HUES48 (cell line): ENCODE results near the gene APOA5.

Experiments used
- H3K27ac ChIP-seq: one replicate; pipeline ENCODE4 v1.7.0; 2013; ENCODE audit warnings: low read depth, low read length, inconsistent platforms
- H3K27me3 ChIP-seq: 2 replicates; pipeline ENCODE4 v1.6.1; 2013; ENCODE audit warnings: mild to moderate bottlenecking, low read length; ENCODE audit not compliant: control insufficient read depth, insufficient read depth
- H3K36me3 ChIP-seq: 2 replicates; pipeline ENCODE4 v1.6.1; 2013; ENCODE audit warnings: low read length; ENCODE audit not compliant: control insufficient read depth, insufficient read depth
- H3K4me1 ChIP-seq: 2 replicates; pipeline ENCODE4 v1.6.1; 2013; ENCODE audit warnings: mild to moderate bottlenecking, low read length; ENCODE audit not compliant: control insufficient read depth, insufficient read depth
- H3K4me3 ChIP-seq: 2 replicates; pipeline ENCODE4 v1.5.1; 2013; ENCODE audit warnings: mild to moderate bottlenecking, low read depth, low read length
- H3K9ac ChIP-seq: 2 replicates; pipeline ENCODE4 v1.6.1; 2013; ENCODE audit warnings: mild to moderate bottlenecking, low read depth, low read length, moderate library complexity
- H3K9me3 ChIP-seq: 2 replicates; pipeline ENCODE4 v1.6.1; 2013; ENCODE audit warnings: low read length; ENCODE audit not compliant: control insufficient read depth, insufficient read depth

The APOA5 gene

GRCh38 chr11:116833816-116834534 lies 42.3 kb upstream of the APOA5 start:
- H3K27ac ChIP-seq = no peak overlapping the region
- H3K27me3 ChIP-seq = peaks cover 6% of the 10 kb centered on the region; the same call in 1 of the 2 replicates
- no peak overlapping the region for H3K9ac ChIP-seq
- H3K4me3 ChIP-seq = no peak overlapping the region
- H3K9me3 ChIP-seq = no peaks in the 10 kb centered on the region
- peaks cover 5% of the 10 kb centered on the region; the same call in 1 of the 2 replicates for H3K4me1 ChIP-seq
- no peaks in the 10 kb centered on the region for H3K36me3 ChIP-seq

GRCh38 chr11:116833491-116833815 lies 41.8 kb upstream of the APOA5 start:
- Histone ChIP-seq H3K27ac (no peak overlapping the region), H3K27me3 (peaks cover 6% of the 10 kb centered on the region; the same call in 1 of the 2 replicates), H3K4me1 (peaks cover 5% of the 10 kb centered on the region; the same call in 1 of the 2 replicates), H3K9me3 (no peaks in the 10 kb centered on the region), H3K36me3 (no peaks in the 10 kb centered on the region), H3K4me3 (no peak overlapping the region), H3K9ac (no peak overlapping the region)

- Histone ChIP-seq H3K9me3 (no peaks in the 10 kb centered on the region), H3K9ac (no peak overlapping the region), H3K27ac (no peak overlapping the region), H3K27me3 (peaks cover 6% of the 10 kb centered on the region; the same call in 1 of the 2 replicates), H3K4me1 (peaks cover 5% of the 10 kb centered on the region; the same call in 1 of the 2 replicates), H3K4me3 (no peak overlapping the region), H3K36me3 (no peaks in the 10 kb centered on the region)
Measured at GRCh38 chr11:116832350-116833290, 40.9 kb upstream of the APOA5 start.

- Histone ChIP-seq H3K4me3 (no peak overlapping the region), H3K27ac (no peak overlapping the region)
Measured at GRCh38 chr11:116831790-116832349, 40.2 kb upstream of the APOA5 start.

GRCh38 chr11:116830184-116830912 lies 38.7 kb upstream of the APOA5 start:
- no peak overlapping the region for H3K4me3 ChIP-seq
- no peaks in the 10 kb centered on the region for H3K36me3 ChIP-seq
- no peaks in the 10 kb centered on the region for H3K9me3 ChIP-seq
- no peak overlapping the region for H3K27ac ChIP-seq
- peaks cover 5% of the 10 kb centered on the region; the same call in 1 of the 2 replicates for H3K27me3 ChIP-seq
- peaks cover 3% of the 10 kb centered on the region; the same call in 1 of the 2 replicates for H3K4me1 ChIP-seq
- H3K9ac ChIP-seq = no peak overlapping the region

More at GRCh38 chr11:116831790-116832349, 40.2 kb upstream of the APOA5 start:
- Histone ChIP-seq H3K4me1 (peaks cover 5% of the 10 kb centered on the region; the same call in 1 of the 2 replicates), H3K27me3 (peaks cover 6% of the 10 kb centered on the region; the same call in 1 of the 2 replicates), H3K9ac (no peak overlapping the region), H3K36me3 (no peaks in the 10 kb centered on the region), H3K9me3 (no peaks in the 10 kb centered on the region)

- no peak within 1 kb of the TSS for H3K27ac ChIP-seq
- no peaks in the 10 kb centered on the region; the same call in 1 of the 2 replicates for H3K4me1 ChIP-seq
- no peak within 1 kb of the TSS for H3K9ac ChIP-seq
Measured at GRCh38 chr11:116829525-116830183, 38.0 kb upstream of the APOA5 start, which contains the start of gene APOC3. Gene APOC3 (plus strand): TSS chr11:116829907. CDS start chr11:116830583, 676 bp downstream.

GRCh38 chr11:116828632-116829524 lies 37.2 kb upstream of the APOA5 start:
- no peaks in the 10 kb centered on the region for H3K4me1 ChIP-seq
- H3K27ac ChIP-seq = no peak overlapping the region
- H3K27me3 ChIP-seq = no peaks in the 10 kb centered on the region
- no peak overlapping the region for H3K4me3 ChIP-seq
- H3K36me3 ChIP-seq = no peaks in the 10 kb centered on the region
- no peak overlapping the region for H3K9ac ChIP-seq
- no peaks in the 10 kb centered on the region for H3K9me3 ChIP-seq

More at GRCh38 chr11:116829525-116830183, 38.0 kb upstream of the APOA5 start, which contains the start of gene APOC3:
- H3K27me3 ChIP-seq = no peaks in the 10 kb centered on the region
- no peak within 1 kb of the TSS for H3K4me3 ChIP-seq
- no peaks in the 10 kb centered on the region for H3K36me3 ChIP-seq
- no peaks in the 10 kb centered on the region for H3K9me3 ChIP-seq

- H3K27ac ChIP-seq = no peak overlapping the region
- no peaks in the 10 kb centered on the region for H3K9me3 ChIP-seq
- no peaks in the 10 kb centered on the region for H3K4me1 ChIP-seq
- H3K4me3 ChIP-seq = no peak overlapping the region
- no peaks in the 10 kb centered on the region for H3K36me3 ChIP-seq
- no peaks in the 10 kb centered on the region for H3K27me3 ChIP-seq
- H3K9ac ChIP-seq = no peak overlapping the region
Measured at GRCh38 chr11:116827461-116827860, 35.8 kb upstream of the APOA5 start.

GRCh38 chr11:116826751-116827431 lies 35.2 kb upstream of the APOA5 start:
- Histone ChIP-seq H3K27me3 (no peaks in the 10 kb centered on the region), H3K4me3 (no peak overlapping the region), H3K9me3 (no peaks in the 10 kb centered on the region), H3K9ac (no peak overlapping the region), H3K4me1 (no peaks in the 10 kb centered on the region), H3K27ac (no peak overlapping the region), H3K36me3 (no peaks in the 10 kb centered on the region)
